Kidney (tissue), 14 donors: ENCODE results near the gene PRLR. TPM values are rescaled to one million over a fixed set of nuclear protein-coding genes. Genes with fewer than 3 reads are reported as not detected.

ENCODE experiments used
- DNase-seq, 5 donors: peaks; one replicate each; pipeline ENCODE4 v3.0.0-alpha.2; 2013 to 2020
- FAIRE-seq: peaks from 2 replicates; lab custom pipeline; 2012; peaks lifted over from hg19 to GRCh38; lab: Jason Lieb, UNC
- H3K27ac ChIP-seq, 2 donors: one replicate each; pipeline ENCODE4 v1.7.0; 2013; ENCODE audit warnings: low read depth in 2 of 2, low read length in 2 of 2, inconsistent platforms in 1 of 2
- H3K27me3 ChIP-seq: one replicate; pipeline ENCODE4 v1.7.1; 2013; ENCODE audit warnings: low read length, inconsistent platforms; ENCODE audit not compliant: control insufficient read depth, insufficient read depth
- H3K36me3 ChIP-seq, 3 donors: one replicate each; pipeline versions ENCODE4 v1.7.0 to v1.7.1; 2013; ENCODE audit warnings: low read length in 3 of 3, control low read depth in 1 of 3, inconsistent platforms in 1 of 3; ENCODE audit not compliant: insufficient read depth in 3 of 3, control insufficient read depth in 2 of 3
- H3K4me1 ChIP-seq, 3 donors: one replicate each; pipeline versions ENCODE4 v1.7.0 to v1.7.1; 2013; ENCODE audit warnings: low read length in 3 of 3, inconsistent platforms in 1 of 3, low read depth in 1 of 3; ENCODE audit not compliant: control insufficient read depth in 2 of 3, insufficient read depth in 2 of 3
- H3K4me3 ChIP-seq, 3 donors: one replicate each; pipeline versions ENCODE4 v1.7.0 to v1.8.1; 2013; ENCODE audit warnings: low read length in 3 of 3, control low read depth in 1 of 3, inconsistent platforms in 1 of 3
- H3K9ac ChIP-seq, 3 donors: one replicate each; pipeline versions ENCODE4 v1.7.0 to v1.7.1; 2013; ENCODE audit warnings: low read length in 3 of 3, control low read depth in 1 of 3, inconsistent platforms in 1 of 3
- H3K9me3 ChIP-seq, 3 donors: one replicate each; pipeline versions ENCODE4 v1.7.0 to v1.7.1; 2013; ENCODE audit warnings: low read length in 3 of 3, control low read depth in 1 of 3, inconsistent platforms in 1 of 3; ENCODE audit not compliant: control insufficient read depth in 2 of 3, insufficient read depth in 1 of 3
- intact Hi-C: fragments of 100-400 bp; cut with DNase I; formaldehyde crosslinking; loops from one replicate; pipeline ENCODE4 v1.11.1; 2022
- polyA plus RNA-seq: library from polyadenylated mRNA; stranded (reverse); fragments of 350-450 nt; fragmentation: Illumina TruSeq; extraction: RNeasy Lipid Tissue Mini Kit (QIAGEN cat#74804); gene quantifications from one replicate; pipeline ENCODE4 v1.2.3, GENCODE V29; 2014; ENCODE audit warnings: low read depth, low replicate concordance; ENCODE audit not compliant: insufficient read depth
- total RNA-seq: library from RNA; stranded (reverse); fragmentation: NEBNext Ultra II Directional; extraction: Animal tissue kit (Norgen Biotek cat#: 25700); gene quantifications from one replicate; pipeline ENCODE4 v1.2.1, GENCODE V29; 2021
- TF ChIP-seq, protein P1 (sequence below): IDR thresholded peaks from 3 replicates; pipeline ENCODE4 v1.5.1; 2012; ENCODE audit warnings: mild to moderate bottlenecking, moderate library complexity, borderline replicate concordance; ENCODE audit not compliant: insufficient read depth; ENCODE audit errors: extremely low read depth
- donor health status: control.
- donor health status: control.
- donor health status: control.
- donor health status: control.
- donor health status: control.
- donor health status: DM: yes; HTN: yes; CAD: no.
- donor health status: Normal renal cell carcinoma (clear cell type).

The PRLR gene
- total and polyA plus RNA-seq, 2 donors from 2014 or later: 6.3 to 9.3 TPM

GRCh38 chr5:35218981-35219380 lies 11.3 kb downstream of the PRLR start:
- no peak overlapping the region for H3K4me3 ChIP-seq
- no peaks in the 10 kb centered on the region for H3K36me3 ChIP-seq
- intact Hi-C loops: no loop called here
- TF ChIP-seq, protein P1, sequence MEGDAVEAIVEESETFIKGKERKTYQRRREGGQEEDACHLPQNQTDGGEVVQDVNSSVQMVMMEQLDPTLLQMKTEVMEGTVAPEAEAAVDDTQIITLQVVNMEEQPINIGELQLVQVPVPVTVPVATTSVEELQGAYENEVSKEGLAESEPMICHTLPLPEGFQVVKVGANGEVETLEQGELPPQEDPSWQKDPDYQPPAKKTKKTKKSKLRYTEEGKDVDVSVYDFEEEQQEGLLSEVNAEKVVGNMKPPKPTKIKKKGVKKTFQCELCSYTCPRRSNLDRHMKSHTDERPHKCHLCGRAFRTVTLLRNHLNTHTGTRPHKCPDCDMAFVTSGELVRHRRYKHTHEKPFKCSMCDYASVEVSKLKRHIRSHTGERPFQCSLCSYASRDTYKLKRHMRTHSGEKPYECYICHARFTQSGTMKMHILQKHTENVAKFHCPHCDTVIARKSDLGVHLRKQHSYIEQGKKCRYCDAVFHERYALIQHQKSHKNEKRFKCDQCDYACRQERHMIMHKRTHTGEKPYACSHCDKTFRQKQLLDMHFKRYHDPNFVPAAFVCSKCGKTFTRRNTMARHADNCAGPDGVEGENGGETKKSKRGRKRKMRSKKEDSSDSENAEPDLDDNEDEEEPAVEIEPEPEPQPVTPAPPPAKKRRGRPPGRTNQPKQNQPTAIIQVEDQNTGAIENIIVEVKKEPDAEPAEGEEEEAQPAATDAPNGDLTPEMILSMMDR: no peak
- H3K9ac ChIP-seq: no peak overlapping the region
- H3K9me3 ChIP-seq: no peaks in the 10 kb centered on the region
- H3K27me3 ChIP-seq: no peaks in the 10 kb centered on the region
- no peak for DNase-seq
- no peaks in the 10 kb centered on the region for H3K4me1 ChIP-seq
- FAIRE-seq: no peak
- no peak overlapping the region for H3K27ac ChIP-seq

DNA sequence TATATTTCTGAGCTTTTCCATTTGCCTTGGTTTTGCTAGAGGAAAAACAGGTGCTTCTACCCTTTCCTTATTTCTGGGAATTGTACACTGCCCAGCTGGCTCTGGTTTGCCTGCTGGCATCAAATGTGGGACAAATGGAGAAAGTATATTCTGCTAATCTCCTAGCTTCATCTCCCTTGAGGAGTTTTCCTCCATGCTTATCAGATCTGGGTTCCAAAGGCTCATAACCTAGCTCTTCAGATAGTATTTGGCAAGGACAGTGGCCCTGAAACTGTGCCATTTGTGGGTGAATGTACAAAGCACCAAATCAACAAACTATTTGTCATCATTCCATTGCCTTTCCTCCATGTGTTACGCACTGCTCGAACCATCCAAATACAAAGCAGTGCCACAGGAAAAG lies 16.2 kb downstream of the PRLR start:
- no peak overlapping the region for H3K9ac ChIP-seq
- no peak overlapping the region for H3K27ac ChIP-seq
- H3K9me3 ChIP-seq: no peaks in the 10 kb centered on the region
- H3K4me1 ChIP-seq: no peaks in the 10 kb centered on the region
- intact Hi-C loops: no loop called here
- TF ChIP-seq, protein P1: no peak
- DNase-seq (no peak), FAIRE-seq (no peak)
- no peaks in the 10 kb centered on the region for H3K36me3 ChIP-seq
- no peaks in the 10 kb centered on the region for H3K27me3 ChIP-seq
- no peak overlapping the region for H3K4me3 ChIP-seq

GRCh38 chr5:35213608-35214007 lies 16.7 kb downstream of the PRLR start:
- no peak overlapping the region for H3K27ac ChIP-seq
- no peaks in the 10 kb centered on the region for H3K9me3 ChIP-seq
- TF ChIP-seq, protein P1: no peak
- H3K9ac ChIP-seq: no peak overlapping the region
- no peaks in the 10 kb centered on the region for H3K4me1 ChIP-seq
- intact Hi-C loops: no loop called here
- DNase-seq (no peak), FAIRE-seq (no peak)
- H3K4me3 ChIP-seq: no peak overlapping the region
- no peaks in the 10 kb centered on the region for H3K36me3 ChIP-seq
- no peaks in the 10 kb centered on the region for H3K27me3 ChIP-seq

- Histone ChIP-seq H3K4me1 (no peaks in the 10 kb centered on the region), H3K27me3 (no peaks in the 10 kb centered on the region), H3K36me3 (no peaks in the 10 kb centered on the region), H3K27ac (no peak overlapping the region), H3K9me3 (no peaks in the 10 kb centered on the region), H3K9ac (no peak overlapping the region), H3K4me3 (no peak overlapping the region)
- DNase-seq (no peak), FAIRE-seq (no peak)
- TF ChIP-seq, protein P1: no peak
- intact Hi-C loops: no loop called here
Observed at GRCh38 chr5:35212122-35212982, 17.9 kb downstream of the PRLR start.
